Left lung (tissue), 10 donors: ENCODE data around the gene SLFN5. TPM values are rescaled to one million over a fixed set of nuclear protein-coding genes. Genes with fewer than 3 reads are reported as not detected.
A peak's percentile ranks its signal among the peaks of the same experiment; 100 is the strongest.

Source experiments
- ATAC-seq: fragments of 200-7000 bp; cut with Tn5 transposase; one replicate; pipeline ENCODE4 v1.9.1; 2020; ENCODE audit warnings: moderate library complexity
- DNase-seq, 4 donors: peaks; one replicate each; pipeline ENCODE4 v3.0.0-alpha.2; 2013 to 2020
- H3K27ac ChIP-seq, 2 donors: fragments of 200-600 bp; sonication (generic) in 1 of 2; one replicate each; pipeline versions ENCODE4 v1.5.0 to v1.8.0; 2020 to 2021
- H3K27me3 ChIP-seq, 2 donors: fragments of 200-600 bp; sonication (generic) in 1 of 2; one replicate each; pipeline versions ENCODE4 v1.5.0 to v1.8.0; 2020 to 2021
- H3K36me3 ChIP-seq, 2 donors: fragments of 200-600 bp; sonication (generic) in 1 of 2; one replicate each; pipeline versions ENCODE4 v1.5.0 to v1.8.0; 2020 to 2021
- H3K4me1 ChIP-seq, 2 donors: fragments of 200-600 bp; one replicate each; pipeline ENCODE4 v1.8.0; 2021
- H3K4me3 ChIP-seq, 2 donors: fragments of 200-600 bp; sonication (generic) in 1 of 2; one replicate each; pipeline versions ENCODE4 v1.5.0 to v1.8.0; 2020 to 2021; ENCODE audit warnings: mild to moderate bottlenecking in 1 of 2
- H3K9me3 ChIP-seq, 2 donors: fragments of 200-600 bp; sonication (generic) in 1 of 2; one replicate each; pipeline versions ENCODE4 v1.5.0 to v1.8.0; 2020 to 2021
- intact Hi-C, 2 donors: fragments of 100-400 bp; cut with DNase I; formaldehyde crosslinking; loops; one replicate each; pipeline versions ENCODE4 v1.11.2 to v1.14.2; 2022
- polyA plus RNA-seq, 6 donors: library from polyadenylated mRNA; unstranded; fragments of 120-200 nt; gene quantifications; one replicate each; pipeline ENCODE4 v1.2.1, GENCODE V29; 2013; ENCODE audit not compliant: insufficient read length in 6 of 6
- total RNA-seq, 2 donors: library from RNA; stranded (reverse); fragmentation: NEBNext Ultra II Directional; extraction: Animal tissue kit (Norgen Biotek cat#: 25700); gene quantifications; one replicate each; pipeline ENCODE4 v1.2.1, GENCODE V29; 2021
- TF ChIP-seq, protein P1 (sequence below), 2 donors: fragments of 200-600 bp; sonication (generic) in 1 of 2; IDR thresholded peaks; one replicate each; pipeline versions ENCODE4 v1.5.0 to v1.8.0; 2021; ENCODE audit warnings: antibody characterized with exemption in 2 of 2
- donor health status: DM: no; HTN: yes; CAD: no.
- donor health status: DM: no; HTN: no; CAD: no.

Gene SLFN5
- total and polyA plus RNA-seq, 8 donors, result 20.8 to 67.5 (median 22.8) TPM

DNA sequence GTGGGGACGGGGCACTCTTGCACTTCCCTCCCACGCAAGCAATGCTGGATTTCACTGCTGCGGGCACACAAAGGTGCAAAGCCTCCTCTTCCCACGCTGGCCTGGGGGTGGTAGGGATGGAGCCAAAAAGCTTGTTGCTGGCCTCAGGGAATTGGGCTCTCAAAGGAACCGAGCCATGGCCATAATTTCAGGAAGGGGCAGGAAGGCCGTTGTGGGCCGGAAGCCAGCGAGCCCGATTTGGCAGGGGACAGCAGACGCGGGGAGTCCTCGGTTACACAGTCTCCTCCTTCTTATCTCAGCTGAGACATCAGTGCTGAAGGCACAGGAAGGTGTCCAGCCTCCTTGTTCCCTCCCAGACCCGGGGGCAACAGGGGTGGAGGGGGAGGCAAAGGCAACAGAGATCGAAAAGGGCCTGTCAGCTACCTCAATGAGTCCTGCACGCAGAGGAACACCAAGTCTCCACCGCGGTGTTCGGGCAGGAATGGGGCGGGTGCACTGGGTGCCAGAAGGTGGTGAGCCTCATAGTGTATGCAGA lies 71.1 kb downstream of the SLFN5 start:
- H3K9me3 ChIP-seq, result peaks cover 0 to 6% of the 10 kb centered on the region in 2 donors
- H3K4me3 ChIP-seq, result peak overlapping the region; percentile 6 to 41
- H3K36me3 ChIP-seq, result no peaks in the 10 kb centered on the region
- intact Hi-C loops, result loop anchor here in 1 of 2 donors (5.0 kb wide), 1 partner anchor 218 kb away; no protein-coding TSS in a partner anchor
- peaks cover 5 to 30% of the 10 kb centered on the region in 2 donors for H3K4me1 ChIP-seq
- peak overlapping the region in 1 of 2 donors; percentile 65 for H3K27ac ChIP-seq
- no peak for ATAC-seq
- DNase-seq, result peak in 3 of 4 donors; percentile 4 to 75 (median 11)
- TF ChIP-seq, protein P1, sequence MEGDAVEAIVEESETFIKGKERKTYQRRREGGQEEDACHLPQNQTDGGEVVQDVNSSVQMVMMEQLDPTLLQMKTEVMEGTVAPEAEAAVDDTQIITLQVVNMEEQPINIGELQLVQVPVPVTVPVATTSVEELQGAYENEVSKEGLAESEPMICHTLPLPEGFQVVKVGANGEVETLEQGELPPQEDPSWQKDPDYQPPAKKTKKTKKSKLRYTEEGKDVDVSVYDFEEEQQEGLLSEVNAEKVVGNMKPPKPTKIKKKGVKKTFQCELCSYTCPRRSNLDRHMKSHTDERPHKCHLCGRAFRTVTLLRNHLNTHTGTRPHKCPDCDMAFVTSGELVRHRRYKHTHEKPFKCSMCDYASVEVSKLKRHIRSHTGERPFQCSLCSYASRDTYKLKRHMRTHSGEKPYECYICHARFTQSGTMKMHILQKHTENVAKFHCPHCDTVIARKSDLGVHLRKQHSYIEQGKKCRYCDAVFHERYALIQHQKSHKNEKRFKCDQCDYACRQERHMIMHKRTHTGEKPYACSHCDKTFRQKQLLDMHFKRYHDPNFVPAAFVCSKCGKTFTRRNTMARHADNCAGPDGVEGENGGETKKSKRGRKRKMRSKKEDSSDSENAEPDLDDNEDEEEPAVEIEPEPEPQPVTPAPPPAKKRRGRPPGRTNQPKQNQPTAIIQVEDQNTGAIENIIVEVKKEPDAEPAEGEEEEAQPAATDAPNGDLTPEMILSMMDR (IDR thresholded peaks at IDR 0.05), result no peak
- H3K27me3 ChIP-seq, result peaks cover 0 to 12% of the 10 kb centered on the region in 2 donors

DNA sequence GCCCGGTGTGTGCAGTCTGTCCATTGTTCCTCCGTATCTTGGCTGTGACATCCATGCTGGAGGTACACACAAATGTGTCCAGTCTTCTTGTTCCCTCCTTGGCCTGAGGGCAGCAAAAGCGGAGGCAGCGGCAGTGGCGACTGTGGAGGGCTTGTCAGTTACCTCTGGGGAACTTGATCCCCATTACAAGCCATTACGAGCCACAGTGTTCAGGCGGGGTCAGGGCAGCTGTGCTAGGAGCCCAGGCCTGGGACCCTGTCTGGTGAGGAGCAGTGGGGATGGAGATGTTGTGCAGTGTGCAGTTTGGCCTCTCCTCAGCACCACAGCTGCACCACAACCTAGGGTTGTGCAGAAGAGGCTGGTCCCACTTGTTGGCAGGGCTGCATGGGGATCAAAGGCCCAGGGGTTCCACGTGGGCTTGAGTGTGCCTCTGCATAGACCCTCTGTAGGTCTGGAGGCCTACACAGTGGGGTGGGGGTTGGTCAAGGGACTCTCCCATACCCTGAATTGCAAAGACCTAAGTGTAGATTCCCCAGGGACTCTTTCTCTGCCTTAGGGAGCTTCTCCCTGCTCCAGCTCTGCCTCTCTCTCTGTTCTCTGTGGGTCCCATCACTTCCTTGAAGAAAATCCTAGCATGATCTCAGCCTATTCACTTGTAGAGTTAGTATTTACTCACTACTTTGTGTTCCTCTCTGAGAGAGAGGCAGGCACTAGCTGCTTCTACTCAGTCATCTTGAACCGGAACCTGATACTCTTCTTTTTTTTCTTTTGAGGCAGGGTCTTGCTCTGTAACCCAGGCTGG lies 71.7 kb downstream of the SLFN5 start:
- ATAC-seq (peak; percentile 53), DNase-seq (peak in 1 of 4 donors; percentile 71)
- Histone ChIP-seq H3K27me3 (peaks cover 0 to 12% of the 10 kb centered on the region in 2 donors), H3K27ac (peak overlapping the region; percentile 46 to 65), H3K4me3 (peak overlapping the region in 1 of 2 donors; percentile 41), H3K36me3 (no peaks in the 10 kb centered on the region), H3K9me3 (peaks cover 0 to 1% of the 10 kb centered on the region in 2 donors), H3K4me1 (peaks cover 5 to 30% of the 10 kb centered on the region in 2 donors)
- TF ChIP-seq, protein P1 (IDR thresholded peaks at IDR 0.05), result no peak
- intact Hi-C loops, result loop anchor here in 1 of 2 donors (5.0 kb wide), 1 partner anchor 218 kb away; no protein-coding TSS in a partner anchor

DNA sequence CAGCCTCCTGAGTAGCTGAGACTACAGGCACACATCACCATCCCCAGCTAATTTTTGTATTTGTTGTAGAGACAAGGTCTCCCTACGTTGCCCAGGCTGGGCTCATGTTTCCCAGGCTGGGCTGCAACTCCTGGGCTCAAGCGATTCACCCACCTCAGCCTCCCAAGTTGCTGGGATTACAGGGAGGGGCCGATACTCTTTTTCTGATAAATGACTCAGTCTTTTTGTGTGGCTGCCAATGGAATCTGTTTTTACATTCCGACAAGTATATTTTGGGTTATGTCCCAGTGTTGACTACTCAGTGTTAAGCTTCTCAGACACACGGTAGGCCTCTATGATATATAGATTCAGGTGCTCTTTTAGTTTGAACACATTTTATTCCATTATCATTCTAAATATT lies 72.4 kb downstream of the SLFN5 start:
- peak in 1 of 4 donors; percentile 12 for DNase-seq
- intact Hi-C loops, result no loop called here
- peak; percentile 38 for ATAC-seq
- Histone ChIP-seq H3K36me3 (no peaks in the 10 kb centered on the region), H3K27me3 (peaks cover 0 to 12% of the 10 kb centered on the region in 2 donors), H3K4me3 (no peak overlapping the region), H3K9me3 (no peaks in the 10 kb centered on the region), H3K27ac (peak overlapping the region in 1 of 2 donors; percentile 46), H3K4me1 (peaks cover 5 to 30% of the 10 kb centered on the region in 2 donors)
- TF ChIP-seq, protein P1 (IDR thresholded peaks at IDR 0.05), result no peak

DNA sequence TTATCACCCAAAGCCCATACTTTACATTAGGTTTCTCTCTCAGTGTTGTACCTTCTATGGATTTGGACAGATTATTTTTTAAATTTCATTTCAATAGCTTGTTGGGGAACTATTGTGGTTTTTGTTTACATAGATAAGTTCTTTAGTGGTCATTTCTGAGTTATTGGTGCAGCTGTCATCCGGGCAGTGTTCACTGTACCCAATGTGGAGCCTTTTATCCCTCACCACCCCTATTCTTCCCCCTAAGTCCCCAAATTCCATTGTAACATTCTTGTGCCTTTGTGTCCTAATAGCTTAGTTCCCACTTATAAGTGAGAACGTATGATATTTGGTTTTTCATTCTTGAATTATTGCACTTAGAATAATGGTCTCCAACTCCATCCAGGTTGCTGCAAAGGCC lies 73.1 kb downstream of the SLFN5 start:
- Histone ChIP-seq H3K27me3 (peaks cover 0 to 12% of the 10 kb centered on the region in 2 donors), H3K36me3 (no peaks in the 10 kb centered on the region), H3K9me3 (no peaks in the 10 kb centered on the region), H3K4me3 (no peak overlapping the region), H3K4me1 (peaks cover 5 to 30% of the 10 kb centered on the region in 2 donors), H3K27ac (no peak overlapping the region)
- intact Hi-C loops, result no loop called here
- no peak for DNase-seq
- no peak for ATAC-seq
- TF ChIP-seq, protein P1 (IDR thresholded peaks at IDR 0.05), result no peak

DNA sequence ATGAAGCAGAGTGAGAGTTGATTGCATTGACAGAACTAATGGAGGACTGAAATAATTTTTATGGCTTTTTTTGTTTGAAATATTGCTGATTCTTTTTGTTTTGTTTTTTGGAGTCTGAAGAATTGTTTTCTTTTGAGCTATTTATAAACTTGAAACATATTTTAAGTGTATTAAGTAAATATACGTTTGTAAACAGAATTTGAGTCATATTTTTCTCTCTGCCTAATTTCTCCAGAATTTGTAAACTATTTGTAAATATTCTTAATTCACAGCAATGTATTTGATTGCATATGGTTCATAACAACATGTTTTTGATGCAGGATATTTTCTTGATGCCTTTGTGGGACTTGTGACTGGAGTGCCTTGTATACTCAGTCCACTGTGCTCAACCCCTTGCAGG lies 79.9 kb downstream of the SLFN5 start:
- no peaks in the 10 kb centered on the region for H3K36me3 ChIP-seq
- ATAC-seq, result no peak
- H3K4me1 ChIP-seq, result no peaks in the 10 kb centered on the region
- H3K4me3 ChIP-seq, result no peak overlapping the region
- no peak overlapping the region for H3K27ac ChIP-seq
- no peaks in the 10 kb centered on the region for H3K27me3 ChIP-seq
- no peak for DNase-seq
- TF ChIP-seq, protein P1 (IDR thresholded peaks at IDR 0.05), result no peak
- intact Hi-C loops, result no loop called here
- peaks cover 0 to 8% of the 10 kb centered on the region in 2 donors for H3K9me3 ChIP-seq
